Spleen (tissue), 7 donors: Measurements from ENCODE around the gene OR13C9.

ENCODE experiments used
- POLR2A ChIP-seq, 3 donors: fragments of 450-650 bp; IDR thresholded peaks; one replicate each; pipeline ENCODE4 v1.5.1; 2017; ENCODE audit warnings: antibody characterized with exemption in 3 of 3, mild to moderate bottlenecking in 1 of 3
- POLR2AphosphoS5 ChIP-seq, 3 donors: sonication (generic); formaldehyde crosslinking; IDR thresholded peaks; one replicate each; pipeline ENCODE4 v1.5.1; 2017; ENCODE audit warnings: antibody characterized with exemption in 3 of 3
- TF ChIP-seq, protein P1 (sequence below), 11 experiments: fragments of 200-600 bp in 7 of 11; fragments of 450-650 bp in 4 of 11; sonication (generic) in 4 of 11; IDR thresholded peaks in 8 of 11; conservative IDR thresholded peaks in 3 of 11; 1 replicate in 7 of 11; 2 replicates in 4 of 11; pipeline versions ENCODE4 v1.4.0 to v1.8.0; 2016 to 2021; ENCODE audit warnings: antibody characterized with exemption in 11 of 11, inconsistent platforms in 4 of 11, mild to moderate bottlenecking in 1 of 11
- donor health status: DM: no; HTN: no; CAD: no; lungs with moderate emphysema.
- donor health status: DM: no; HTN: no; CAD: no.
- donor health status: DM: no; HTN: no; CAD: no.

DNA sequence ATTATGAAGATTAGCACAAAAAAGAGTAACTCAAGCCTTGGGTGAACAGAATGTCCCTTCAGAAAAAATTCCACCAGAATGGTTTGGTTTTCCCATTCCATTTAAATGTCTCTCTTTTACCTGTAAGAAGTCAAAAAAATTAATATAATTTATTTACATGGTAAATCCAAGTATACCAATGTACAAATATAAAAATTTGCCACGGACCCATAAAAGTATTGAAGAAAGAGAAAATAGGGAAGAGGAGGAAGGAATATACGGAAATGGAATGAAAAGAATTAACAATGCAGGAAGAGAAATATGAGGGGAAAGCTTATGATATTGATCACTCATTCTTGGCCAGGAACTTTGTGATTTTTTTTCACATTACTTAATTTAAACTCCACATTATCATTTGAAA, at the start of gene OR13C9:
- TF ChIP-seq, protein P1, sequence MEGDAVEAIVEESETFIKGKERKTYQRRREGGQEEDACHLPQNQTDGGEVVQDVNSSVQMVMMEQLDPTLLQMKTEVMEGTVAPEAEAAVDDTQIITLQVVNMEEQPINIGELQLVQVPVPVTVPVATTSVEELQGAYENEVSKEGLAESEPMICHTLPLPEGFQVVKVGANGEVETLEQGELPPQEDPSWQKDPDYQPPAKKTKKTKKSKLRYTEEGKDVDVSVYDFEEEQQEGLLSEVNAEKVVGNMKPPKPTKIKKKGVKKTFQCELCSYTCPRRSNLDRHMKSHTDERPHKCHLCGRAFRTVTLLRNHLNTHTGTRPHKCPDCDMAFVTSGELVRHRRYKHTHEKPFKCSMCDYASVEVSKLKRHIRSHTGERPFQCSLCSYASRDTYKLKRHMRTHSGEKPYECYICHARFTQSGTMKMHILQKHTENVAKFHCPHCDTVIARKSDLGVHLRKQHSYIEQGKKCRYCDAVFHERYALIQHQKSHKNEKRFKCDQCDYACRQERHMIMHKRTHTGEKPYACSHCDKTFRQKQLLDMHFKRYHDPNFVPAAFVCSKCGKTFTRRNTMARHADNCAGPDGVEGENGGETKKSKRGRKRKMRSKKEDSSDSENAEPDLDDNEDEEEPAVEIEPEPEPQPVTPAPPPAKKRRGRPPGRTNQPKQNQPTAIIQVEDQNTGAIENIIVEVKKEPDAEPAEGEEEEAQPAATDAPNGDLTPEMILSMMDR (IDR thresholded peaks at IDR 0.05 in 8 of 11, conservative IDR thresholded peaks at IDR 0.05 in 3 of 11): no peak
- no peak for TF ChIP-seq POLR2AphosphoS5 (IDR thresholded peaks at IDR 0.05)
- TF ChIP-seq POLR2A (IDR thresholded peaks at IDR 0.05): no peak
